ENCODE results near the gene ARL5C. TPM values are rescaled to one million over a fixed set of nuclear protein-coding genes. Genes with fewer than 3 reads are reported as not detected.

ARL5C gene
- 0.59 TPM for polyA plus RNA-seq (ENCODE audit: insufficient read length)

DNA sequence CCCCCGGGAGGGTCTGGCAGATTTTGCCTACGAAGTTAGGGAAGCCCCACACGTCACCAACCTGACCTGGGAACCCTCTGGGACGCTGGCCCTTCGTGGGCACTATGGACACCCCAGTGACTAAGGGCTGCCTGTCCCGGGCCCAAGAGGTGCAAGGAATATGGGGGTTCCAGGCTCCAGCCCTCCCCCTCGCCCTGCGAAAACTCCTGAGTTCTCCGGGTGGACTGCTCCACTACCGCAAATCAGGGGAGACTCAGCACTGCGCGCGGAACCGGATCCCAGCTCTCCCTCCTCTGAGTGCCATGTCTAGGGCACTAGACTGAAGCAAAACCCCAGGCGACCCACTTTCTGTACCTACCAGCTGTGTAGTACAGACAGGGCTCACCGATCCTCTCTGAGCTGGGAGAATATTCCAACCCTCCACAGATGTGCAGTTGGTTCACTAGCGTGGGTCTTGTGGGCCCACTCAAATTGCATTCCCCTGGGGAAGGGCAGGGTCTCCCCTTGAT is at the start of gene ARL5C:
Gene ARL5C (minus strand): TSS at position 321 of the 509 bp plus-strand sequence. CDS start 401 bp downstream, outside the sequence.
- no peak for DNase-seq (ENCODE audit: low read depth)

DNA sequence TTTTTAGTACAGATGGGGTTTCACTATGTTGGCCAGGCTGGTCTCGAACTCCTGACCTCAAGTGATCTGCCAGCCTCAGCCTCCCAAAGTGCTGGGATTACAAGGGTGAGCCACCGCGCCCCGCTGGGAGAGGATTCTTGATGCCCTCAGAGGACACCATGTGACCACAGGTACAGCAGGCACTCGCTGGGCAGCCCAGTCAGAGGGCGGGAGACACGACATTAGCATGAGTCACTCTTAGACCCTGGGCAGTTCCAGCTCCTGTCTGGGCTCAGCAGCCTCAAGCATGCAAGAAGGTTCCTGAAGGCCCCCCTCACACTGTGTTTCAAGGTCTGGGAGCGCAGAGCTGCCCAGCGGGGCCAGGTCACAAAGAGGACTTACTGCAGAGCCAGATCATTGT is 47.9 kb upstream of the ARL5C start:
- DNase-seq (ENCODE audit: low read depth) = no peak

DNA sequence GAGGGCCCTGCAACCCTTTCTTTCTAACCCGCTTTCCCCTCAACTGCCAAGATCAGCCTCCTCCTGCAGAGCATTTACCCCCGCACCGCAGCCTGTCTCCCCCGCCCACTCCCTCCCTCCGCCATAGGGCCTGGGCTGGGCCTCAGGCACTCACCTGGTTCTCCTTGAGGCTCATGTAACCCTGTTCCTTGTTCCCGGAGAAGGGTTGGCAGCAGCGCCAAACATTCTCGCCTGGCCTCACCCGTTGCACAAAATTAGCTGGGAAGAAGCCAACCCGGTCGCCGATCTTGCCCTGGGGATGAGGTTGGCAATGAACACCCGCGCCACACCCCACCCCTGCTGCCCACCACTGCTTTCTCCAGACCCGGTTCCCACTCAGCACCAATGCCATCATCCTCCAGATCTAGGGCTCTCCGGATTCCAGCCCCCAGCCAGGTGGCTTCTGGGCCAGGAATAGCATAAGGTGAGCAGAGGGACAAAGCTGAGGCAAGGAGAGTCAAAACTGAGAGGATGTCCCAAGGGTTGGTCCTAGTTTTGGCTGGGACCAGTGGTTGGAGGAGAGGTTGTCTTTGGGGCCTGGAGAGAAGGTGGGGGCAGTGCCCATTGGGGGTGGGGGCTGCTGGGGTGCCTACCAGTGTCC is 47.0 kb upstream of the ARL5C start:
- DNase-seq (ENCODE audit: low read depth) = no peak

- no peak for DNase-seq (ENCODE audit: low read depth)
Measured at GRCh38 chr17:39212195-39212810, 46.3 kb upstream of the ARL5C start.

DNA sequence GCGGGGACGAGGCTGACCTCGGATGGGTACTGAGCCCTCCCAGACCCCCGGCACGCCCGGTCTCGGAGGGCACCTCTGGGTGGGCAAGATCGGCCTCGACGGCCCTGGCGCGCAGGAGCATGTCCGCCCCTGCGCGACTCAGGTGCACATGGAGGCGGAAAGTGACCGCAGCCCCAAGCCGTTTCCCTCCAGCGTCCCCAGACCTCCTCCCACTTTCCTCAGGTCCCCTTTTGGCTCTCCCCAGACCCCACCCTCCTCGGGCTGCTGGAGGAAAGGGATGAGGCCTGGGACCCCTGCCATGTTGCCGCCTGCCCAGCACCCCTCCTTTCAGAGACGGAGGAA is 44.1 kb upstream of the ARL5C start:
- DNase-seq (ENCODE audit: low read depth) = no peak

DNA sequence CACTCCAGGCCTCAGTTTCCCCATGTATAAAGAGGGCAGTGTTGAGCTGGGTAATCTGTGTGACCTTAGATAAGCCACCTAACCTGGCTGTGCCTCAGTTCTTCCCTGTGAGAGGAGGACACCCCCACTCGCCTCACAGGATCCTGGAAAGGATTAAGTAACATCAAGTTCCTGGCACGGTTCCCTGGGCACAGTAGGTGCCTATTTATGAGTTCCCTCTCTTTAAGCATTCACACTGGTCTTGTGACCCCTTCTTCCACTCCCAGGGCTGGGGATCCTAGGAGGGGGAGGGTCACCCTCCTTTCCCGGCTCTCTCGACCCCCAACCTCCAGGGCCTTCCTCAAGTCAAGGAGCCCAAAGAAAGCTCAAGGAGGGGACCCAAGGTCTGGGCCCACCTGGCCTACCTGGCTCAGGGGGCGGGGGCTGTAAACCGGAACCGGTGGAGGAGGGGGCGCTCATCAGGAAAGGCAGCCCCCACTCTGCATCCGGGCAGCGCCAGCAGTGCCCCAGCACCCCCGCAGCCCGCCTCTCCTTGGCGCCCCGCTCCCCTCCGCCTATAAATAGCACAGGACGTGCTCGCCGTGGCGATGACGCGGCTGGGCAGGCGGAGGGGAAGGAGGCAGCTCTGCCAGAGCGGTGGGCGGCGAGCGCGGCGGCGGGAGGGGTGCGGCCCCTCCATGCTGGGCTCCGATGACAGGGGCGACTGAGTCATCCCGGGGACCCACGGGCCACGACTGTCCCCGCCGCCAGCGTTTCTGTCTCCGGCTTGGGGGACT is 43.5 kb upstream of the ARL5C start:
- DNase-seq (ENCODE audit: low read depth) = no peak

- no peak for DNase-seq (ENCODE audit: low read depth)
Measured at GRCh38 chr17:39208893-39209292, 42.9 kb upstream of the ARL5C start.

DNA sequence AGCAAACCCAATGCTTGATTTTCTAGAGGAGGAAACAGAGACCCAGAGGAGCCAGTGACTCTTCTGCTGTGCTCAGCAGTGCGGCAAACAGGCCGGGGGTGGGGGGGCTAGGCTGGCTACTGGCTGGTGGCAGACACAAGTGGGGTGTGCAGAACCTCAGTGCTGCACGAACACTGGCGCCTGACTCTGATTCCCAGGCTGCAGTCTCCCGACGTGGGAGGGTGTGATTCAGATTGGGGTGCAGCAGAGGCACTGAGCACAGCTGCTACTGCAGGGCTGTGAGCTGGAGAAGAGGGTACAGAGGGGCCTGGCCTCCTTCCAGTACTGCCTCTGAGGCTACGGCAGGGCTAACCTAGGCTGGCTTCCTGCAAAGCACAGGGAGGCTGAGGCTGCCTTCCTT is 42.2 kb upstream of the ARL5C start:
- no peak for DNase-seq (ENCODE audit: low read depth)

- DNase-seq (ENCODE audit: low read depth) = no peak
Measured at GRCh38 chr17:39205112-39205526, 39.2 kb upstream of the ARL5C start.

DNA sequence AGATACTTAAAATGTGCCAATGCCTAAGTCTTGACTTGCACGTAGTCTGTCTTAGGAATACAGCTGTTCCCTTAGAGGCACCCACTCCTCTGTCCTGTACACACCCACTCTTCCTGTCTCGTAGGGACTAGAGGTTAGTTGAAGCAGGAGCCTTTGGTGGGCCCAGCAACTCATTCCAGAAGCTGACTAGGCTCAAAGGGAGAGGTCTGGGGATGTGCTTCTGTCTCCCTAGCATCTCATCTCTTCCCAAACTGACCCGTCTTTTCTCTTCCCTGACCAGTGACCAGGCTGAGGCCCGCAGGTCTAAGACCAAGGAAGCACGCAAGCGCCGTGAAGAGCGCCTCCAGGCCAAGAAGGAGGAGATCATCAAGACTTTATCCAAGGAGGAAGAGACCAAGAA is 38.3 kb upstream of the ARL5C start:
- DNase-seq (ENCODE audit: low read depth) = no peak

DNA sequence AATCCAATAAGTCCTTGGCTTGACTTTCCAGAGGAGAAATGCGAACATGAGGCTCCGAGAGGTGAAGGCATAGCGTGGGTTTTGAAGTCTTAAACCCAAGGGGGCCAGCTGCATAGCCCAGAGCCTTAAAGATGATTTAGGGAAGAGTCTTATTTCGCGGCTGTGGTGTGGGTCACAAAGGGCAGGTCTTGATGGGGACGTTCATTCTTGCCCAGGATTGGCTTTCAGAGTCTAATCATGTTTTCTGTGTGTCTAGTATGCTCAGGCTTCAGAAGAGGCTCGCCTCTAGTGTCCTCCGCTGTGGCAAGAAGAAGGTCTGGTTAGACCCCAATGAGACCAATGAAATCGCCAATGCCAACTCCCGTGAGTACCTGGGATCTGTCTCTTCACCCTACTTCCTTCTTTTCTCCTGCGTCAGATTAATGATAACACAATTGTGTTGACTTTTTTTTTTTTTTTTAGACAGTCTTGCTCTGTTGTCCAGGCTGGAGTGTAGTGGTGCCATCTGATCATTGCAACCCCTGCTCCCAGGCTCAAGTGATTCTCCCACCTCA is 35.1 kb upstream of the ARL5C start:
- DNase-seq (ENCODE audit: low read depth) = no peak

DNA sequence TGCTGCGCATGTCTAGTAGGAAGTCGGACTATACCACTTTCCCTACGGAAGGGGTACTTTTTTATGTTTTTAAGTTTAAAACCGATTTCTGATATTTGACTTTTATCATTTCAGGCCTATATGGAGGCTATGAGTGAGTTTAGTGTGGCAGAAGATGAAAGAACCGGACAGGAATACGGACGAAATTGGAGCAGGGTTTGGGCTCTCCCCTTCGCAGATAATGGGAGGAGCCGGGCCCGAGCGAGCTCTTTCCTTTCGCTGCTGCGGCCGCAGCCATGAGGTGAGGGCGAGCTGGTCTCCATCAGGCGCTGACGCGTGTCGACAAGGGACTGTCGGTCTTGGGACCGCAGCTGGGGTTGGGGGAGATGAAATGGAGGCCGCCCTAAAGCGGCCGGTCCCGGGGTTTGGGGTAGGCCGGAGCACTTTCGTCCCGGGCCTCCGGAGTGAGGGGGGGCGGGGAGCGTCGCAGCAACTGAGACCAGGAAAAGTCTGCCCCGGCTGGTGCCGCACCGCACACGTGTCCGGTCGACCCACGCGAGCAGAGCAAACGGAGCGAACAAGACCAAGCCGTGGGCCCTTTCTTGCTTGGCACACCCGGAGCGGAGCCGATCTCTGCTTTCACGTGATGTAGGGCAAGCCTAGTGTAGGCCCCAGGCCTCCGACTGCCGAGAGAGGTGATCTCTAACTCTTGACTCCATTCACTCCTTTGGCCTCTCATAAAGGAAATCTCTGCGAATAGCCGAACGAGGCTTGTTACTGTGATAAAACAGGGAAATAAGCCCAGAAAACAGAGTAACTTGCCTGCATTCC is 34.3 kb upstream of the ARL5C start, which contains the start of gene RPL19:
Gene RPL19 (plus strand): TSS at position 214 of the 810 bp plus-strand sequence. CDS start 62 bp downstream, at position 276.
- DNase-seq (ENCODE audit: low read depth) = peak; percentile 92

DNA sequence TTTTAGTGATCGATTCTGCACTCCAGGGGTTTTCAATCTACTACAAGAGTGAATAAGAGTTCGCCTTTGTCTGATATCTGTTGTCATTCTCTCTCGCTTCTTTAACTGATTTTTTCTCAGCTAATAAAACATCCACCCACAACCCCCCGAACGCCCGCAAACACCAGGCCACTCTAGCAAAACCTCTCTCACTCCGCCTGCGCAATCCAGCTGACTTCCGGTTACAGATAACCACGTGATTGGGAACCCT is 33.8 kb upstream of the ARL5C start:
- DNase-seq (ENCODE audit: low read depth) = no peak

DNA sequence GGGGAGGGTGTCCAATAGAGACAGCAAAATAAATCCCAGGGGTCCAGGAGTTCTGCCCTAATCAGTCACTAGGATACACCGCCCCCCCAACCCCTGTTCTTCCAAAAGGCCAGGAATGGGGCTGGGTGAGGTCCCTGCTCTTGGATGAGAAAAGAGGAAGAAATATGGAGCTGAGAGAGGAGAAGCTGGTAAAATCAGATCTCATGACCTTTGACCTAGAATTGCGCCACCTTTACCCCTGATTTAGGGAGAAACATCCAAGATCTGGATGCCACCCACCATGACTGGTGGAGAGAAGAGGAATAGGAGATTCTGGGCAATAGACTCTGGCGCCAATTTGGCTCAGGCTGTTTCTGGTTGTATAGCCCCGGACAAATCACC is 32.2 kb upstream of the ARL5C start:
- no peak for DNase-seq (ENCODE audit: low read depth)

DNA sequence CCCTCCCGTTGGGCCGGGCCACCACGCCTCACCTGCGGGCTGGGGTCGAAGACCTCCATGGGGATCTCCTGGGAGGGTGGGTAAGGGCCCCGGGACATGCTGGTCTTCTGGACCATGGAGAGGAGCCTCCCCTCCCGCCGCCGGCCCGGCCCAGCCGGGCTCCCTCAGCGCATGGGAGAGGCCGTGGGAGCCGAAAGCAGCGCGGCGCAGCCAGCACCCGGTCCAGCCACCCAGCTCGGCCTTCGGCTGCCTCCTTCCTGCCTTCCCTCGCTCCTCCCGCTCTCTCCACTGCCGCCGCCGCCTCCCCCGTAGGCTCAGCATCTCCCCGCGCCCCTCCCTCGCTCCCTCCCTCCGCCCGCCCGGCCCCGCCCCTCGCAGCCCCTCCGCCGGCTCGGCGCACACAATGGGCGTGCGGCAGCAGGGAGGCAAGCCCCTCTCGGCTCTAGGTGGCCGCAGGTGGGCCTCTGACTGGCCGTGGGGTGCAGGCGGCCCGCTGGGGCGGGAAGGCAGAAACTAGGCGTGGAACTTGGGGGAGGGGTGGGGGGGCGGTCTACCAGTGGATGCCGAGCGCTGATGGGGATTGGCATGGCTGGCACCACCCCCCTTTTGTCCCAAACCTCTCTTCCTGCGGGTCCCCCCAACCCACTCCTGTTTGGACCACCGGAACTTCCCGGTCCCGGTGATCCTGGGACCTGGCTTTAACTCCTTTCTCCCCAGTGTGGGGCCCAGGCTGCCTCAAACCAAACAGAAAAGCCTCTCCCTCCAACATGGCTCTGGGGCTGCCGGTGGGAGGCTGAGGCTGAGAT is 31.6 kb upstream of the ARL5C start, which contains the start of gene CACNB1:
Gene CACNB1 (minus strand): TSS at position 290 of the 806 bp plus-strand sequence. CDS start 174 bp downstream, at position 116.
- DNase-seq (ENCODE audit: low read depth) = no peak

- no peak for DNase-seq (ENCODE audit: low read depth)
Measured at GRCh38 chr17:39196808-39197291, 30.9 kb upstream of the ARL5C start.

DNA sequence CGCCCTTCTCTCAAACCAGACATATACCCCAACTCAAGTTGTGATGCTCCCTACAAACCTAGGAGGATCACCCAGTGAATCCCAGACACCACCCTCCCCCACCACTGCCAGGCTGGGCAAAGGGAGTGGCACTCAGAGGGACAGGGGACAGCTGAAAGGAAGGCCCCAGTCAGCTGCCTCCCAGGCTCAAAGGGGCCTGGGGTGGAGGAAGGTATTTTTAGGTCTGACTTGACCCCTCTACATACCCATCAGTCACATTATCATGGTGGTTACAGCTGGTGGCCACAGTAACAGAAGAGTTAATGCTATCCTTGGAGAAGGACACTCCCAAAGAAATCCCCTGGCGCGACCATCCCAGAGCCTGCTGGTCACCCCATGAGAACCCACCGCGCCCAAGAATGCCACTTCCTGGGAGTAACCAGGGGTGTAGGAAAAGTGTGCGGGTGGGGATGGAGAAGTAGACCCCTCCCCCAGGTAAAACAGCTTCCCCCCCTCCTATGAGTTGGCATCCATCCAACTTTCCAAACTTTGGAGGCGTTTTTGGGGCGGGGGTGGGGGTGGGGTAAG is 30.4 kb upstream of the ARL5C start:
- DNase-seq (ENCODE audit: low read depth) = no peak

DNA sequence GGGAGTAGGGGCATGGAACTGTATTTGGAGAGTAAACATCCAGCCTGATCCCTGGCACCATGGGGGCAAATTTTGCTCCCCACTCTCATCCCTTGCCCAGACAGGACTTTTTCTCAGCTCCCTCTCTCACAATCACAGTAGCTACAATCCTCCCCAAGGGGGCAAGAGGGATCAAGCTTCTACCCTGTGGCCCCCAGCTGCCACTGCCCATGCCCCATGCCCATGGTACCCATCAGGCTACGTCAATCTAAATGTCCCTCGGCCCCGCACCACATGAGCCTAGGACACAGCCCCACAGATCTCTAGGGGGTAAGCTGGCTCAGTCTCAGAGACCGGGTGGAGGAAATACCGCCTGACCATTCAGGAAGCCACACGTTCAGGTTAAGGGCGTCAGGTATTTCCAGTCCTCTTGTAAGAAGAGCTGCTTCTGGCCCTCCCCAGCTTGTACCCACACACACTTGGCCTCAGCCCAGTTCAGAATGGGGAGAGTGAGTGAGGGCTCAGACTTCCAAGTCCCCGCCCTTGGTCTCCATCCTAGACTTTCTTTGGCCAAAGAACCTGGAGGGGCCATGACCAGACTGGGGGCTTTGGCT is 29.7 kb upstream of the ARL5C start:
- no peak for DNase-seq (ENCODE audit: low read depth)

DNA sequence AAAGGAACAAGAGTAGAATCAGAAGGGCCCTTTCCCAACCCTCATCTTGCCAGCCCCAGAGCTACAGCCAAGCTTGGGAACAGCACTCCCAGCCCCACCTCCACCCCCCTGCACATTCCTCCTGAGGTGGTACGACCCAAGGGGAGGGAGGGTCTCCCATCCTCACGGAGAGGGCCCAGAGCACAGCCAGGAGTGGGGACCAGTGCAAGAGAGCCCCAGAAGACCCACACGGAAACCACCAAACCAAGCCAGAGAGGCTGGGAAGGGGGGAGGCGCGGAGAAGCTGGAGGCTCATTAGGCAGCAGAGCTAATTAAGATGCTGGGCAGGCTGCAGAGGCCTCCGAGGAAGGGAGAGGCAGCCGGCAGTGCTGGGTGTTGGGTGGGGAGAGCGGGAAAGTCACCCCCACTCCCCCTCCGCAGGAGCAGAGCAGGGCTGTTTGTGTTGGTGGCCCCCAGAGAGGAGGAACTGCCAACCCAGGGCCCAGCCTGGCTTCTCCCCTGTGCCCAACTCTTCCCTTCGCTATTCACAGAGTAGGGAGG is 29.1 kb upstream of the ARL5C start:
- no peak for DNase-seq (ENCODE audit: low read depth)

All from forelimb muscle (tissue), 1 donor.